T-cell (primary cell): Measurements from ENCODE around the gene FAM114A1. TPM values are rescaled to one million over a fixed set of nuclear protein-coding genes. Genes with fewer than 3 reads are reported as not detected.

Experiments
- ATAC-seq, 4 experiments: fragments of 200-7000 bp in 3 of 4; fragments of 150-1000 bp in 1 of 4; cut with Tn5 transposase; replicated peaks in 1 of 4; 1 replicate in 3 of 4; 2 replicates in 1 of 4; pipeline ENCODE4 v1.10.0; 2021; ENCODE audit warnings: moderate library complexity in 3 of 4, mild to moderate bottlenecking in 2 of 4, moderate number of reproducible peaks in 1 of 4
- CTCF ChIA-PET, 2 donors: fragments of 300-600 bp; sonication (Branson Sonifier 250); formaldehyde crosslinking; loops; one replicate each; lab custom pipeline; 2022; ENCODE audit warnings: antibody characterized with exemption in 2 of 2; lab: Charles Lee
- POLR2A ChIA-PET, 2 donors: fragments of 300-600 bp; sonication (Branson Sonifier 250); formaldehyde crosslinking; loops; one replicate each; lab custom pipeline; 2022; ENCODE audit warnings: antibody characterized with exemption in 2 of 2; lab: Charles Lee
- DNase-seq, 35 experiments: peaks; one replicate each; pipeline versions ENCODE4 v3.0.0 to v3.0.0-alpha.2; 2013 to 2023
- H3K27ac ChIP-seq: one replicate; pipeline ENCODE4 v1.5.1; 2013; ENCODE audit warnings: low read length
- H3K27me3 ChIP-seq, 2 experiments: replicated peaks in 1 of 2; 1 replicate in 1 of 2; 2 replicates in 1 of 2; pipeline versions ENCODE4 v1.6.1 to v1.7.0; 2013; ENCODE audit warnings: low read length in 1 of 2, mixed read lengths in 1 of 2; ENCODE audit not compliant: control insufficient read depth in 2 of 2, insufficient read depth in 2 of 2; ENCODE audit errors: extremely low read depth in 1 of 2
- H3K36me3 ChIP-seq, 2 donors: 1 replicate in 1 of 2; 2 replicates in 1 of 2; pipeline versions ENCODE4 v1.6.1 to v1.7.0; 2013; ENCODE audit warnings: low read length in 1 of 2; ENCODE audit not compliant: control insufficient read depth in 2 of 2, insufficient read depth in 1 of 2; ENCODE audit errors: extremely low read depth in 1 of 2
- H3K4me1 ChIP-seq, 2 experiments: 1 replicate in 1 of 2; 2 replicates in 1 of 2; pipeline versions ENCODE4 v1.6.1 to v1.7.0; 2013; ENCODE audit warnings: low read length in 2 of 2, mixed read lengths in 1 of 2; ENCODE audit not compliant: insufficient read depth in 2 of 2, control insufficient read depth in 1 of 2; ENCODE audit errors: extremely low read depth in 1 of 2
- H3K4me3 ChIP-seq, 2 donors: 1 replicate in 1 of 2; 2 replicates in 1 of 2; pipeline versions ENCODE4 v1.5.1 to v1.7.0; 2013; ENCODE audit warnings: mild to moderate bottlenecking in 2 of 2, low read length in 1 of 2, moderate library complexity in 1 of 2; ENCODE audit not compliant: control insufficient read depth in 1 of 2; ENCODE audit errors: extremely low read depth in 1 of 2
- H3K9me3 ChIP-seq: 2 replicates; pipeline ENCODE4 v1.7.0; 2013
- H3K27ac Mint-ChIP-seq, 2 donors: one replicate each; pipeline ENCODE4 v1.8.0; 2020 to 2021; ENCODE audit warnings: mild to moderate bottlenecking in 2 of 2, mixed read lengths in 2 of 2
- H3K27me3 Mint-ChIP-seq, 2 donors: one replicate each; pipeline ENCODE4 v1.8.0; 2021 to 2022; ENCODE audit warnings: mixed read lengths in 2 of 2
- H3K36me3 Mint-ChIP-seq: one replicate; pipeline ENCODE4 v1.8.0; 2021; ENCODE audit warnings: mixed read lengths
- H3K4me1 Mint-ChIP-seq, 3 donors: one replicate each; pipeline ENCODE4 v1.8.0; 2020 to 2022; ENCODE audit warnings: mixed read lengths in 3 of 3, mild to moderate bottlenecking in 1 of 3
- H3K4me3 Mint-ChIP-seq, 3 donors: one replicate each; pipeline ENCODE4 v1.8.0; 2020 to 2022; ENCODE audit warnings: mild to moderate bottlenecking in 3 of 3, mixed read lengths in 3 of 3, moderate library complexity in 3 of 3
- H3K9me3 Mint-ChIP-seq, 3 donors: one replicate each; pipeline ENCODE4 v1.8.0; 2020 to 2022; ENCODE audit warnings: mixed read lengths in 3 of 3
- WGBS: methylation state at CpG from one replicate; pipeline ENCODE4 v1.1.5; 2013; ENCODE audit warnings: missing lambda C conversion rate; ENCODE audit not compliant: insufficient coverage; 5-methylcytosine and 5-hydroxymethylcytosine counted together
- total RNA-seq, 35 experiments: library from RNA in 6 of 35; stranded (reverse) in 6 of 35; fragments of 120-200 nt in 1 of 35; gene quantifications; one replicate each; pipeline versions ENCODE4 v1.2.1 to v1.2.4 and lab custom pipeline; 2013 to 2026

FAM114A1 gene
- total RNA-seq, 5 donors from 2014 or later (not counting 1 experiment from before 2014, with no cell fraction given) = 0.35 to 0.79 (median 0.39) TPM; not detected in 1

GRCh38 chr4:38920186-38920585, 52.6 kb downstream of the FAM114A1 start:
- CTCF ChIA-PET = no interaction called here
- WGBS = 82% methylated on average over 1 of the region's 2 CpGs
- no peak overlapping the region for H3K4me3 Mint-ChIP-seq

GRCh38 chr4:38920677-38921076, 53.1 kb downstream of the FAM114A1 start:
- H3K27ac Mint-ChIP-seq = no peak overlapping the region
- Histone ChIP-seq H3K36me3 (no peaks in the 10 kb centered on the region), H3K4me3 (no peak overlapping the region), H3K4me1 (no peaks in the 10 kb centered on the region), H3K27me3 (peaks cover 0 to 2% of the 10 kb centered on the region in 2 experiments), H3K27ac (no peak overlapping the region), H3K9me3 (no peaks in the 10 kb centered on the region)
- DNase-seq = no peak
- 23% methylated on average over 4 of the region's 6 CpGs for WGBS
- no peaks in the 10 kb centered on the region for H3K9me3 Mint-ChIP-seq
- peaks cover 0 to 7% (median 2%) of the 10 kb centered on the region in 3 donors for H3K4me1 Mint-ChIP-seq
- ATAC-seq = no peak
- H3K36me3 Mint-ChIP-seq = no peaks in the 10 kb centered on the region
- CTCF ChIA-PET = no interaction called here
- no peak overlapping the region for H3K4me3 Mint-ChIP-seq
- POLR2A ChIA-PET = no interaction called here
- H3K27me3 Mint-ChIP-seq = no peaks in the 10 kb centered on the region

More at GRCh38 chr4:38920186-38920585, 52.6 kb downstream of the FAM114A1 start:
- H3K27me3 ChIP-seq = peaks cover 0 to 2% of the 10 kb centered on the region in 2 experiments
- Mint-ChIP-seq H3K4me1 (peaks cover 1 to 10% (median 5%) of the 10 kb centered on the region in 3 donors), H3K9me3 (no peaks in the 10 kb centered on the region), H3K36me3 (no peaks in the 10 kb centered on the region), H3K27ac (no peak overlapping the region), H3K27me3 (no peaks in the 10 kb centered on the region)
- POLR2A ChIA-PET = no interaction called here
- no peaks in the 10 kb centered on the region for H3K4me1 ChIP-seq
- no peaks in the 10 kb centered on the region for H3K9me3 ChIP-seq
- H3K36me3 ChIP-seq = no peaks in the 10 kb centered on the region
- no peak overlapping the region for H3K4me3 ChIP-seq
- DNase-seq = no peak
- H3K27ac ChIP-seq = no peak overlapping the region
- no peak for ATAC-seq

DNA sequence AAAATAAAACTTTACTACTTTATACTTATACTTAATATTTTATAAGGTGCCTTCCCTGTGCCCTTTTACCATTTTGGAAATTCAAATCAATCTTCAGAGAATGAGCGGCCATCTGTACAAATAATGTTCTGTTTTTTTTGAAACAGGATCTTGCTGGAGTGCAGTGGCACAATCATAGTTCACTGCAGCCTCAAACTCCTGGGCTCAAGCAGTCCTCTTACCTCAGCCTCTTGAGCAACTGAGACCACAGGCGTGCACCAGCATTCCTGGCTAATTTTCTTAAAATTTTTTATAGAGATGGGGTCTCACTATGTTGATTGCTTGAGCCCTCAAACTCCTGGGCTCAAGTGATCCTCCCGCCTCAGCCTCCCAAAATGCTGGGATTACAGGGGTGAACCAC, 53.5 kb downstream of the FAM114A1 start:
- H3K36me3 ChIP-seq = no peaks in the 10 kb centered on the region
- ChIA-PET CTCF (no interaction called here), POLR2A (no interaction called here)
- H3K9me3 ChIP-seq = no peaks in the 10 kb centered on the region
- no peak overlapping the region for H3K27ac Mint-ChIP-seq
- peaks cover 0 to 4% of the 10 kb centered on the region in 2 experiments for H3K27me3 ChIP-seq
- H3K4me3 ChIP-seq = no peak overlapping the region
- no peak overlapping the region for H3K4me3 Mint-ChIP-seq
- H3K9me3 Mint-ChIP-seq = no peaks in the 10 kb centered on the region
- H3K27ac ChIP-seq = no peak overlapping the region
- H3K4me1 Mint-ChIP-seq = peaks cover 0 to 7% (median 2%) of the 10 kb centered on the region in 3 donors
- WGBS = no CpG with 5 or more reads among the region's 3 CpGs
- DNase-seq (no peak), ATAC-seq (no peak)
- no peaks in the 10 kb centered on the region for H3K36me3 Mint-ChIP-seq
- no peaks in the 10 kb centered on the region for H3K27me3 Mint-ChIP-seq
- H3K4me1 ChIP-seq = no peaks in the 10 kb centered on the region

GRCh38 chr4:38923746-38924145, 56.1 kb downstream of the FAM114A1 start:
- no peaks in the 10 kb centered on the region for H3K36me3 Mint-ChIP-seq
- no peak overlapping the region for H3K4me3 Mint-ChIP-seq
- H3K27ac Mint-ChIP-seq = no peak overlapping the region
- ATAC-seq (no peak), DNase-seq (no peak)
- Histone ChIP-seq H3K4me3 (no peak overlapping the region), H3K27me3 (peaks cover 0 to 4% of the 10 kb centered on the region in 2 experiments), H3K36me3 (no peaks in the 10 kb centered on the region), H3K9me3 (no peaks in the 10 kb centered on the region), H3K4me1 (no peaks in the 10 kb centered on the region), H3K27ac (no peak overlapping the region)
- CTCF ChIA-PET = interaction anchor here in 1 of 2 donors (1.1 kb wide), 1 partner anchor 8 kb away, joined by 3 read pairs; no protein-coding TSS in a partner anchor
- H3K9me3 Mint-ChIP-seq = no peaks in the 10 kb centered on the region
- WGBS = no CpG with 5 or more reads among the region's 2 CpGs
- no peaks in the 10 kb centered on the region for H3K27me3 Mint-ChIP-seq
- H3K4me1 Mint-ChIP-seq = peaks cover 0 to 7% (median 2%) of the 10 kb centered on the region in 3 donors
- POLR2A ChIA-PET = no interaction called here

DNA sequence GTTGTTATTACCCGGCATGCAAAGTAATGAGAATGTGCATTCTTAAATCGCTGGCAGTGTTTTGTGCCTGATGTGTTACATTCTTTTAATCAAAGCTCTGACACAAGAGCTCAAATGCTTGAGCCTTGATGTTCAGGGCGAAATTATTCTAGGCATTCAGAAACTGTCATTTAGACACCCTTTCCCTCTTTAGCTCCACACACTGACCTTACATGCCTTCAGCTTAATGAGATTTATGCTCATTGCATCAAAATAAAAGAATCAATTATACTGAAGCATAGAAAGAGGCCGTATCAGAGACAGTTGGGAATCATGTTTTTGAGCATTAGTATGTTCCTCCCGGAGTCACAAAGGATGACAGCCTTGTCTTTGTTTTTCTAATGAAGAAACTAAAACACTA, 56.7 kb downstream of the FAM114A1 start:
- CTCF ChIA-PET = interaction anchor here in 1 of 2 donors (0.8 to 1.3 kb wide), 3 partner anchors 9 to 210 kb away, joined by 3 to 4 read pairs (median 4); no protein-coding TSS in a partner anchor
- Mint-ChIP-seq H3K9me3 (no peaks in the 10 kb centered on the region), H3K27ac (no peak overlapping the region), H3K36me3 (no peaks in the 10 kb centered on the region), H3K27me3 (no peaks in the 10 kb centered on the region), H3K4me3 (no peak overlapping the region), H3K4me1 (peaks cover 0 to 7% (median 2%) of the 10 kb centered on the region in 3 donors)
- ATAC-seq (no peak), DNase-seq (no peak)
- Histone ChIP-seq H3K4me1 (no peaks in the 10 kb centered on the region), H3K27me3 (peaks cover 0 to 4% of the 10 kb centered on the region in 2 experiments), H3K27ac (no peak overlapping the region), H3K36me3 (no peaks in the 10 kb centered on the region), H3K9me3 (no peaks in the 10 kb centered on the region), H3K4me3 (no peak overlapping the region)
- 93% methylated on average over 5 of the region's 5 CpGs for WGBS
- POLR2A ChIA-PET = no interaction called here

GRCh38 chr4:38925492-38926413, 58.1 kb downstream of the FAM114A1 start:
- Mint-ChIP-seq H3K36me3 (no peaks in the 10 kb centered on the region), H3K4me1 (peaks cover 0 to 2% (median 0%) of the 10 kb centered on the region in 3 donors), H3K4me3 (no peak overlapping the region), H3K9me3 (no peaks in the 10 kb centered on the region), H3K27me3 (no peaks in the 10 kb centered on the region), H3K27ac (no peak overlapping the region)
- H3K9me3 ChIP-seq = no peaks in the 10 kb centered on the region
- WGBS = no CpG with 5 or more reads among the region's 3 CpGs
- no peak for DNase-seq
- H3K27me3 ChIP-seq = peaks cover 0 to 4% of the 10 kb centered on the region in 2 experiments
- POLR2A ChIA-PET = interaction anchor here in 1 of 2 donors (0.6 kb wide), 1 partner anchor 48 kb away, joined by 5 read pairs; no protein-coding TSS in a partner anchor
- no peak overlapping the region for H3K4me3 ChIP-seq
- no peaks in the 10 kb centered on the region for H3K36me3 ChIP-seq
- no peaks in the 10 kb centered on the region for H3K4me1 ChIP-seq
- ATAC-seq = no peak
- H3K27ac ChIP-seq = no peak overlapping the region
- CTCF ChIA-PET = interaction anchor here (0.6 to 1.3 kb wide), 3 partner anchors 89 to 209 kb away, joined by 3 to 4 read pairs (median 3); no protein-coding TSS in a partner anchor
